HepG2 (cell line): ENCODE measurements around the gene SLC16A3. TPM values are rescaled to one million over a fixed set of nuclear protein-coding genes. Genes with fewer than 3 reads are reported as not detected.

ENCODE experiments used
- BORCS8-MEF2B ChIP-seq: sonication (generic); formaldehyde crosslinking; IDR thresholded peaks from 2 replicates; pipeline ENCODE4 v1.8.0; 2022; ENCODE audit warnings: mild to moderate bottlenecking, missing genetic modification reagents
- CBFB ChIP-seq: sonication (generic); formaldehyde crosslinking; IDR thresholded peaks from 2 replicates; pipeline ENCODE4 v1.4.0; 2020; ENCODE audit warnings: missing genetic modification reagents
- CEBPG ChIP-seq: IDR thresholded peaks from 2 replicates; pipeline ENCODE4 v1.6.1; 2016
- ELF4 ChIP-seq: sonication (generic); formaldehyde crosslinking; IDR thresholded peaks from 2 replicates; pipeline ENCODE4 v1.5.0; 2020; ENCODE audit warnings: missing genetic modification reagents, mild to moderate bottlenecking, moderate library complexity, borderline replicate concordance
- ERF ChIP-seq: IDR thresholded peaks from 2 replicates; pipeline ENCODE4 v1.6.1; 2018; ENCODE audit warnings: missing biosample characterization, missing genetic modification reagents
- FOXC1 ChIP-seq: sonication (generic); formaldehyde crosslinking; IDR thresholded peaks from 2 replicates; pipeline ENCODE4 v1.8.0; 2022; ENCODE audit warnings: mild to moderate bottlenecking, missing genetic modification reagents, borderline replicate concordance
- HNRNPLL ChIP-seq: fragments of 200-400 bp; formaldehyde crosslinking; IDR thresholded peaks from 2 replicates; pipeline ENCODE4 v1.6.1; 2017; ENCODE audit warnings: mild to moderate bottlenecking, low read depth, low read length; ENCODE audit not compliant: poor library complexity, severe bottlenecking
- NONO ChIP-seq, 2 experiments: fragments of 450-650 bp in 1 of 2; sonication (generic) in 1 of 2; formaldehyde crosslinking in 1 of 2; IDR thresholded peaks in 1 of 2; conservative IDR thresholded peaks in 1 of 2; 2 replicates each; pipeline versions ENCODE4 v1.6.1 to v1.8.0; 2017 to 2022; ENCODE audit warnings: mild to moderate bottlenecking in 1 of 2, missing genetic modification reagents in 1 of 2, moderate library complexity in 1 of 2
- PCBP2 ChIP-seq: fragments of 200-400 bp; formaldehyde crosslinking; optimal IDR thresholded peaks from 2 replicates; pipeline ENCODE3; 2018; ENCODE audit warnings: low read length, low read depth; ENCODE audit not compliant: poor library complexity, severe bottlenecking
- POLR2G ChIP-seq: fragments of 200-400 bp; formaldehyde crosslinking; IDR thresholded peaks from 2 replicates; pipeline ENCODE4 v1.6.1; 2018; ENCODE audit warnings: mild to moderate bottlenecking, low read depth, low read length, moderate library complexity
- RBAK ChIP-seq: sonication (generic); formaldehyde crosslinking; IDR thresholded peaks from 2 replicates; pipeline ENCODE4 v1.5.1; 2020; ENCODE audit warnings: mild to moderate bottlenecking, missing genetic modification reagents
- RFXANK ChIP-seq: IDR thresholded peaks from 2 replicates; pipeline ENCODE4 v1.6.1; 2016
- RNF2 ChIP-seq: fragments of 450-650 bp; conservative IDR thresholded peaks from 2 replicates; pipeline ENCODE4 v1.6.1; 2016; ENCODE audit warnings: low read depth
- SKIL ChIP-seq: sonication (generic); formaldehyde crosslinking; IDR thresholded peaks from 2 replicates; pipeline ENCODE4 v1.8.0; 2022; ENCODE audit warnings: missing genetic modification reagents, mild to moderate bottlenecking, moderate library complexity, borderline replicate concordance
- TEAD2 ChIP-seq: sonication (generic); formaldehyde crosslinking; IDR thresholded peaks from 2 replicates; pipeline ENCODE4 v1.9.0; 2021; ENCODE audit warnings: missing genetic modification reagents
- ZGPAT ChIP-seq: IDR thresholded peaks from 2 replicates; pipeline ENCODE4 v1.6.1; 2016; ENCODE audit warnings: mild to moderate bottlenecking
- ZNF414 ChIP-seq: sonication (generic); formaldehyde crosslinking; IDR thresholded peaks from 2 replicates; pipeline ENCODE4 v1.5.0; 2020; ENCODE audit warnings: missing genetic modification reagents
- ZNF44 ChIP-seq: sonication (generic); formaldehyde crosslinking; IDR thresholded peaks from 2 replicates; pipeline ENCODE4 v1.5.1; 2020; ENCODE audit warnings: mild to moderate bottlenecking, missing genetic modification reagents
- ZNF589 ChIP-seq: sonication (generic); formaldehyde crosslinking; conservative IDR thresholded peaks from 2 replicates; pipeline ENCODE4 v1.8.0; 2022; ENCODE audit warnings: mild to moderate bottlenecking, moderate library complexity, missing genetic modification reagents
- ZNF776 ChIP-seq: sonication (generic); formaldehyde crosslinking; IDR thresholded peaks from 2 replicates; pipeline ENCODE4 v1.4.0; 2020; ENCODE audit warnings: mild to moderate bottlenecking, missing genetic modification reagents
- ZSCAN20 ChIP-seq: sonication (generic); formaldehyde crosslinking; IDR thresholded peaks from 2 replicates; pipeline ENCODE4 v1.4.0; 2020; ENCODE audit warnings: missing genetic modification reagents, mild to moderate bottlenecking, borderline replicate concordance
- polyA plus RNA-seq, 8 experiments: library from polyadenylated mRNA; depleted of rRNA in 3 of 8; stranded (reverse) in 7 of 8; unstranded in 1 of 8; fragments of >200 nt; fragmentation: Illumina TruSeq in 4 of 8; extraction: Trizol in 4 of 8; gene quantifications; 2 replicates each; pipeline versions ENCODE4 v1.2.1 to v1.2.3, GENCODE V29; 2011 to 2016; ENCODE audit warnings: low read depth in 4 of 8, missing spikeins in 1 of 8, mixed read lengths in 1 of 8; ENCODE audit not compliant: insufficient read depth in 1 of 8
- total RNA-seq, 5 experiments: library from RNA; depleted of rRNA; stranded (reverse); fragments of >200 nt; fragmentation: Illumina TruSeq; extraction: Trizol; gene quantifications; 2 replicates each; pipeline ENCODE4 v1.2.3, GENCODE V29; 2016; ENCODE audit warnings: low read depth in 1 of 5
- TF ChIP-seq, protein P1 (sequence below): sonication (generic); formaldehyde crosslinking; conservative IDR thresholded peaks from 2 replicates; pipeline ENCODE4 v1.4.0; 2020; ENCODE audit warnings: missing genetic modification reagents
- TF ChIP-seq, protein P2 (sequence below): sonication (generic); formaldehyde crosslinking; conservative IDR thresholded peaks from 2 replicates; pipeline ENCODE4 v1.8.0; 2022; ENCODE audit warnings: missing genetic modification reagents

SLC16A3 gene
- total and polyA plus RNA-seq, 2 of the 13 experiments (the other 11 are each of a cell fraction or from before 2014, with no cell fraction given): 242 to 349 TPM

DNA sequence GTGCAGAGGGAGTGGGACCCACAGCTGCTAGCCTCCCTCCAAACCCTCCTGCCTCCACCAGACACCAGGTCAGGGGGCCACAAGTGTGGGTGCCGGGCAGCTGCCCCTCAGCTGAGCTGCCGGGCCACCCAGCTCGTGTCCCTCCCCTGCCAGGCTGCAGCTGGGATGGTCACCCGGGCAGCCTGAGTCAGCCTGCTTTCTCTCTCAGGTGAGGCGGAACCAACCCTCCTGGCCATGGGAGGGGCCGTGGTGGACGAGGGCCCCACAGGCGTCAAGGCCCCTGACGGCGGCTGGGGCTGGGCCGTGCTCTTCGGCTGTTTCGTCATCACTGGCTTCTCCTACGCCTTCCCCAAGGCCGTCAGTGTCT is 6.9 kb downstream of the SLC16A3 start (continued):
- TF ChIP-seq ZNF589 (CRISPR knock-in tag) (0 out of 2 replicates have a peak, but pooled peaks have one; percentile 9), FOXC1 (CRISPR knock-in tag) (no peak), HNRNPLL (no peak), ERF (CRISPR knock-in tag) (no peak), ELF4 (no peak), CEBPG (CRISPR knock-in tag) (0 out of 2 replicates have a peak, but pooled peaks have one; percentile 20), RNF2 (no peak), SKIL (CRISPR knock-in tag) (peak; percentile 14; the same call in 1 of the 2 replicates), ZNF44 (peak; percentile 78; the same call in 1 of the 2 replicates), RBAK (CRISPR knock-in tag) (no peak), CBFB (CRISPR knock-in tag) (no peak), RFXANK (CRISPR knock-in tag) (no peak), ZSCAN20 (no peak), TEAD2 (CRISPR knock-in tag) (no peak), POLR2G (peak; percentile 67), ZNF776 (CRISPR knock-in tag) (0 out of 2 replicates have a peak, but pooled peaks have one; percentile 1), ZGPAT (CRISPR knock-in tag) (no peak), BORCS8-MEF2B (no peak), NONO (IDR thresholded peaks at IDR 0.05) (no peak), NONO (CRISPR knock-in tag; conservative IDR thresholded peaks at IDR 0.05) (peak; percentile 8; the same call in 1 of the 2 replicates), PCBP2 (no peak), ZNF414 (CRISPR knock-in tag) (no peak)
- TF ChIP-seq, protein P1, sequence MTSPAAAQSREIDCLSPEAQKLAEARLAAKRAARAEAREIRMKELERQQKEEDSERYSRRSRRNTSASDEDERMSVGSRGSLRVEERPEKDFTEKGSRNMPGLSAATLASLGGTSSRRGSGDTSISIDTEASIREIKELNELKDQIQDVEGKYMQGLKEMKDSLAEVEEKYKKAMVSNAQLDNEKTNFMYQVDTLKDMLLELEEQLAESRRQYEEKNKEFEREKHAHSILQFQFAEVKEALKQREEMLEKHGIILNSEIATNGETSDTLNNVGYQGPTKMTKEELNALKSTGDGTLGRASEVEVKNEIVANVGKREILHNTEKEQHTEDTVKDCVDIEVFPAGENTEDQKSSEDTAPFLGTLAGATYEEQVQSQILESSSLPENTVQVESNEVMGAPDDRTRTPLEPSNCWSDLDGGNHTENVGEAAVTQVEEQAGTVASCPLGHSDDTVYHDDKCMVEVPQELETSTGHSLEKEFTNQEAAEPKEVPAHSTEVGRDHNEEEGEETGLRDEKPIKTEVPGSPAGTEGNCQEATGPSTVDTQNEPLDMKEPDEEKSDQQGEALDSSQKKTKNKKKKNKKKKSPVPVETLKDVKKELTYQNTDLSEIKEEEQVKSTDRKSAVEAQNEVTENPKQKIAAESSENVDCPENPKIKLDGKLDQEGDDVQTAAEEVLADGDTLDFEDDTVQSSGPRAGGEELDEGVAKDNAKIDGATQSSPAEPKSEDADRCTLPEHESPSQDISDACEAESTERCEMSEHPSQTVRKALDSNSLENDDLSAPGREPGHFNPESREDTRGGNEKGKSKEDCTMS: no peak
- TF ChIP-seq, protein P2, sequence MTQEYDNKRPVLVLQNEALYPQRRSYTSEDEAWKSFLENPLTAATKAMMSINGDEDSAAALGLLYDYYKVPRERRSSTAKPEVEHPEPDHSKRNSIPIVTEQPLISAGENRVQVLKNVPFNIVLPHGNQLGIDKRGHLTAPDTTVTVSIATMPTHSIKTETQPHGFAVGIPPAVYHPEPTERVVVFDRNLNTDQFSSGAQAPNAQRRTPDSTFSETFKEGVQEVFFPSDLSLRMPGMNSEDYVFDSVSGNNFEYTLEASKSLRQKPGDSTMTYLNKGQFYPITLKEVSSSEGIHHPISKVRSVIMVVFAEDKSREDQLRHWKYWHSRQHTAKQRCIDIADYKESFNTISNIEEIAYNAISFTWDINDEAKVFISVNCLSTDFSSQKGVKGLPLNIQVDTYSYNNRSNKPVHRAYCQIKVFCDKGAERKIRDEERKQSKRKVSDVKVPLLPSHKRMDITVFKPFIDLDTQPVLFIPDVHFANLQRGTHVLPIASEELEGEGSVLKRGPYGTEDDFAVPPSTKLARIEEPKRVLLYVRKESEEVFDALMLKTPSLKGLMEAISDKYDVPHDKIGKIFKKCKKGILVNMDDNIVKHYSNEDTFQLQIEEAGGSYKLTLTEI: no peak
